Right lobe of liver (tissue), 6 donors: ENCODE measurements around the gene HSD3B2. TPM values are rescaled to one million over a fixed set of nuclear protein-coding genes. Genes with fewer than 3 reads are reported as not detected.
A peak's percentile ranks its signal among the peaks of the same experiment; 100 is the strongest.

Experiments used
- ATAC-seq, 4 donors: fragments of 200-7000 bp; cut with Tn5 transposase; one replicate each; pipeline ENCODE4 v1.9.1; 2020; ENCODE audit warnings: mild to moderate bottlenecking in 4 of 4, moderate library complexity in 4 of 4
- DNase-seq, 3 donors: peaks; one replicate each; pipeline ENCODE4 v3.0.0-alpha.2; 2020
- H3K27ac ChIP-seq, 3 donors: fragments of 200-600 bp; one replicate each; pipeline ENCODE4 v1.8.0; 2022
- H3K27me3 ChIP-seq, 2 donors: fragments of 200-600 bp; one replicate each; pipeline ENCODE4 v1.8.0; 2022
- H3K36me3 ChIP-seq, 4 donors: fragments of 200-600 bp; sonication (generic) in 1 of 4; one replicate each; pipeline versions ENCODE4 v1.5.1 to v1.8.0; 2017 to 2022; ENCODE audit warnings: control low read depth in 1 of 4
- H3K4me1 ChIP-seq, 4 donors: fragments of 200-600 bp; sonication (generic) in 1 of 4; one replicate each; pipeline versions ENCODE4 v1.5.1 to v1.8.0; 2017 to 2022; ENCODE audit warnings: control low read depth in 1 of 4
- H3K4me3 ChIP-seq, 3 donors: fragments of 200-600 bp; one replicate each; pipeline ENCODE4 v1.8.0; 2022
- H3K9me3 ChIP-seq, 4 donors: fragments of 200-600 bp; sonication (generic) in 1 of 4; one replicate each; pipeline versions ENCODE4 v1.5.1 to v1.8.0; 2017 to 2022; ENCODE audit warnings: control low read depth in 1 of 4
- CTCF ChIP-seq, 4 donors: fragments of 200-600 bp in 3 of 4; fragments of 450-650 bp in 1 of 4; IDR thresholded peaks; one replicate each; pipeline versions ENCODE4 v1.5.1 to v1.8.0; 2016 to 2022; ENCODE audit warnings: antibody characterized with exemption in 4 of 4, mild to moderate bottlenecking in 2 of 4
- POLR2A ChIP-seq: fragments of 450-650 bp; IDR thresholded peaks from one replicate; pipeline ENCODE4 v1.6.1; 2017; ENCODE audit warnings: antibody characterized with exemption, mild to moderate bottlenecking
- WGBS: methylation state at CpG from one replicate; pipeline ENCODE4 v1.1.6; 2018; ENCODE audit warnings: low coverage, low lambda C conversion rate; ENCODE audit not compliant: insufficient coverage; ENCODE audit errors: missing lambda C conversion rate; 5-methylcytosine and 5-hydroxymethylcytosine counted together
- intact Hi-C, 2 donors: fragments of 100-400 bp; cut with DNase I; formaldehyde crosslinking; loops; one replicate each; pipeline versions ENCODE4 v1.11.2 to v1.14.1; 2022
- total RNA-seq, 6 experiments: library from RNA; depleted of rRNA in 2 of 6; stranded (reverse); fragments of >200 nt in 2 of 6; fragmentation: NEBNext Ultra II Directional in 3 of 6; extraction: Animal tissue kit (Norgen Biotek cat#: 25700) in 3 of 6; gene quantifications; one replicate each; pipeline versions ENCODE4 v1.1.0 to v1.2.4, GENCODE V29; 2016 to 2023
- donor health status: DM: no; HTN: yes; CAD: no.
- donor health status: DM: no; HTN: no; CAD: no.
- donor health status: DM: no; HTN: no; CAD: no.
- donor health status: DM: no; HTN: yes; CAD: no.
- donor health status: DM: no; HTN: yes; CAD: no.

Gene HSD3B2
- total RNA-seq, 6 experiments from 2014 or later: 0.49 TPM; not detected in 5

GRCh38 chr1:119388450-119388849 is 26.5 kb upstream of the HSD3B2 start:
- peak overlapping the region in 2 of 3 donors; percentile 59 to 63 for H3K27ac ChIP-seq
- WGBS: 17% methylated on average over 1 of the region's 1 CpG
- no peak for TF ChIP-seq CTCF (IDR thresholded peaks at IDR 0.05)
- TF ChIP-seq POLR2A: no peak
- no peak overlapping the region for H3K4me3 ChIP-seq
- H3K4me1 ChIP-seq: peaks cover 0 to 70% (median 35%) of the 10 kb centered on the region in 4 donors
- intact Hi-C loops: no loop called here
- no peaks in the 10 kb centered on the region for H3K9me3 ChIP-seq
- no peak for DNase-seq
- peaks cover 0 to 42% (median 8%) of the 10 kb centered on the region in 4 donors for H3K36me3 ChIP-seq
- peak; percentile 41 to 78 (median 70) for ATAC-seq
- no peaks in the 10 kb centered on the region for H3K27me3 ChIP-seq

- H3K27me3 ChIP-seq: no peaks in the 10 kb centered on the region
- ATAC-seq: peak in 3 of 4 donors; percentile 24 to 56 (median 24)
- peaks cover 0 to 68% (median 34%) of the 10 kb centered on the region in 4 donors for H3K4me1 ChIP-seq
- no peak overlapping the region for H3K4me3 ChIP-seq
- intact Hi-C loops: no loop called here
- no peak for DNase-seq
- peak overlapping the region in 2 of 3 donors; percentile 37 to 52 for H3K27ac ChIP-seq
- no peaks in the 10 kb centered on the region for H3K9me3 ChIP-seq
- TF ChIP-seq CTCF (IDR thresholded peaks at IDR 0.05): no peak
- no peak for TF ChIP-seq POLR2A
- H3K36me3 ChIP-seq: peaks cover 0 to 26% (median under 1%) of the 10 kb centered on the region in 4 donors
These were observed 24.4 kb upstream of the HSD3B2 start for GRCh38 chr1:119390526-119390925.

- H3K4me1 ChIP-seq: peaks cover 0 to 61% (median 28%) of the 10 kb centered on the region in 4 donors
- H3K9me3 ChIP-seq: no peaks in the 10 kb centered on the region
- no peaks in the 10 kb centered on the region for H3K27me3 ChIP-seq
- no peak overlapping the region for H3K27ac ChIP-seq
- DNase-seq: no peak
- peaks cover 0 to 17% (median 0%) of the 10 kb centered on the region in 4 donors for H3K36me3 ChIP-seq
- TF ChIP-seq CTCF (IDR thresholded peaks at IDR 0.05) (no peak), POLR2A (no peak)
- WGBS: 96% methylated on average over 3 of the region's 3 CpGs
- no peak for ATAC-seq
- no peak overlapping the region for H3K4me3 ChIP-seq
- intact Hi-C loops: no loop called here
These were observed 23.2 kb upstream of the HSD3B2 start for GRCh38 chr1:119391749-119392148.

- ATAC-seq: peak; percentile 44 to 70 (median 58)
- Histone ChIP-seq H3K4me3 (no peak overlapping the region), H3K9me3 (no peaks in the 10 kb centered on the region), H3K4me1 (peaks cover 0 to 43% (median 21%) of the 10 kb centered on the region in 4 donors), H3K36me3 (peaks cover 0 to 17% (median 0%) of the 10 kb centered on the region in 4 donors), H3K27ac (peak overlapping the region in 1 of 3 donors; percentile 24), H3K27me3 (no peaks in the 10 kb centered on the region)
- intact Hi-C loops: no loop called here
- TF ChIP-seq POLR2A (no peak), CTCF (IDR thresholded peaks at IDR 0.05) (no peak)
- no peak for DNase-seq
- WGBS: 40% methylated on average over 1 of the region's 1 CpG
These were observed 20.9 kb upstream of the HSD3B2 start for GRCh38 chr1:119394085-119394484.

GRCh38 chr1:119396982-119397381 is 18.0 kb upstream of the HSD3B2 start:
- intact Hi-C loops: no loop called here
- ATAC-seq (peak in 1 of 4 donors; percentile 24), DNase-seq (no peak)
- H3K9me3 ChIP-seq: no peaks in the 10 kb centered on the region
- H3K36me3 ChIP-seq: peaks cover 0 to 14% (median 0%) of the 10 kb centered on the region in 4 donors
- TF ChIP-seq POLR2A (no peak), CTCF (IDR thresholded peaks at IDR 0.05) (no peak)
- H3K4me3 ChIP-seq: no peak overlapping the region
- no peaks in the 10 kb centered on the region for H3K27me3 ChIP-seq
- peaks cover 0 to 21% (median 10%) of the 10 kb centered on the region in 4 donors for H3K4me1 ChIP-seq
- H3K27ac ChIP-seq: no peak overlapping the region
